ENCODE data around the gene SLF2.
"Not testable (repeated sequence)": the region's sequence is repeated elsewhere in the genome, so short reads cannot be mapped to it uniquely, and the experiment has no call there.

The SLF2 gene

GRCh38 chr10:100963826-100964225, 51.1 kb downstream of the SLF2 start:
- no peak for DNase-seq

- DNase-seq = no peak
These were observed 53.1 kb downstream of the SLF2 start for GRCh38 chr10:100965820-100966219.

- no peak for DNase-seq
These were observed 54.1 kb downstream of the SLF2 start for GRCh38 chr10:100966887-100967286.

- no peak for DNase-seq
These were observed 54.6 kb downstream of the SLF2 start for GRCh38 chr10:100967332-100967731.

- no peak for DNase-seq
These were observed 55.4 kb downstream of the SLF2 start for GRCh38 chr10:100968062-100968736.

- no peak for DNase-seq
These were observed 56.1 kb downstream of the SLF2 start for GRCh38 chr10:100968863-100969186.

- no peak for DNase-seq
These were observed 56.7 kb downstream of the SLF2 start, which contains the start of gene SEMA4G for GRCh38 chr10:100969187-100970075. TSS of gene SEMA4G (plus strand) at chr10:100969504. CDS start at chr10:100972913, 3,409 bp downstream.

- DNase-seq = no peak
These were observed 57.5 kb downstream of the SLF2 start for GRCh38 chr10:100970076-100970913.

- no peak for DNase-seq
These were observed 58.4 kb downstream of the SLF2 start for GRCh38 chr10:100970914-100971811.

GRCh38 chr10:100972115-100972903, 59.5 kb downstream of the SLF2 start:
- no peak for DNase-seq

- DNase-seq = no peak
These were observed 60.3 kb downstream of the SLF2 start for GRCh38 chr10:100972904-100973535.

- DNase-seq = not testable (repeated sequence)
These were observed 62.6 kb downstream of the SLF2 start for GRCh38 chr10:100975397-100975796.

- no peak for DNase-seq
These were observed 64.1 kb downstream of the SLF2 start for GRCh38 chr10:100976906-100977305.

- DNase-seq = no peak
These were observed 64.7 kb downstream of the SLF2 start for GRCh38 chr10:100977436-100977835.

- no peak for DNase-seq
These were observed 65.5 kb downstream of the SLF2 start for GRCh38 chr10:100978121-100978900.

GRCh38 chr10:100978901-100979195, 66.1 kb downstream of the SLF2 start:
- DNase-seq = no peak

GRCh38 chr10:100979791-100980272, 67.1 kb downstream of the SLF2 start:
- DNase-seq = no peak

- DNase-seq = no peak
These were observed 67.5 kb downstream of the SLF2 start for GRCh38 chr10:100980311-100980710.

GRCh38 chr10:100980711-100981110, 67.9 kb downstream of the SLF2 start:
- DNase-seq = no peak

GRCh38 chr10:100981178-100981772, 68.5 kb downstream of the SLF2 start:
- DNase-seq = no peak
